Inflammatory macrophage treated with lipopolysaccharide for 1 hour (primary cell): ENCODE results near the gene NCOR1.
"Not testable (repeated sequence)": the region's sequence is repeated elsewhere in the genome, so short reads cannot be mapped to it uniquely, and the experiment has no call there.

Source experiments
- DNase-seq, 2 donors: peaks; one replicate each; pipeline ENCODE4 v3.0.0-alpha.2; 2020 to 2022

NCOR1 gene

DNA sequence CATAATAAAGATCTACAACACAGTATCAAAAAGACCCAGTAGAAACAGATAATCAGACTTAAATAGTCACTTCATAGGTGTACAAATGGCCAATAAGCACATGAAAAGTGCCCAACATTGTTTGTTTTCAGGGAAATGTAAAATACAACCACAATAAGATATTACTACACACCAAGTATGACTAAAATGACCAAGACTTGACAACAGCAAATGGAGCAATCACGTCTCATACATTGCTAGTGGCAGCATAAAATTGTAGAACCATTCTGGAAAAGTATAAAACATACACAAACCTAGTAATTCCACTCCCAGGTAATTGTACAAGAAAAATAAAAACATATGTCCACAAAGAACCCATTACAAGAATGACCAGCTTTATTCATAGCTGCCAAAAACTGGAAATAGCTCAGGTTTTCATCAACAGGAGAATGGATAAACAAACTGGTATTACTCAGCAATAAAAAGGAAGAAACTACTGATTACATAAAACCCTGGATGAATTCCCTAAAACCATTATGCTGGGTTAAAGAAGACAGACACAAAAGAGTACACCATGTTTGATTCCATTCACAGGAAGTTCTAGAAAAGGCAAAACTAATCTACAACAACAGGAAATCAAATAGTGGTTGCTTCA, 130.2 kb downstream of the NCOR1 start:
- peak; percentile 11 to 16 for DNase-seq

DNA sequence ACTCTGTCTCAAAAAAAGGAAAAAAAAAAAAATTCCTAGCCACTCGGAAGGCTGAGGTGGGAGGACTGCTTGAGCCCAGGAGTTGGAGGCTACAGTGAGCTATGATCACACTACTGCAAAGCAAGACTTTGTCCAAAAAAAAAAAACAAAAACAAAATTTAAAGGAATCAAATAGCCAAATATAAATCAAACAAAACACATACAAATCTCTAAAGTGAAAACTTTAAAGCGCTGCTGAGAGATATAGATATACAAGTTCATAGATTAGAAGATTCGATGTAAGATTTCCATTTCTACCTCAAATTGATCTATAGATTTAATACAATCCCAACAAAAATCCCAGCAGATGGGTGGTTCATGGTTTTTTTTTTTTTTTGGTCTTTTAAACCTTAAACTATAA, 132.1 kb downstream of the NCOR1 start:
- DNase-seq: no peak

DNA sequence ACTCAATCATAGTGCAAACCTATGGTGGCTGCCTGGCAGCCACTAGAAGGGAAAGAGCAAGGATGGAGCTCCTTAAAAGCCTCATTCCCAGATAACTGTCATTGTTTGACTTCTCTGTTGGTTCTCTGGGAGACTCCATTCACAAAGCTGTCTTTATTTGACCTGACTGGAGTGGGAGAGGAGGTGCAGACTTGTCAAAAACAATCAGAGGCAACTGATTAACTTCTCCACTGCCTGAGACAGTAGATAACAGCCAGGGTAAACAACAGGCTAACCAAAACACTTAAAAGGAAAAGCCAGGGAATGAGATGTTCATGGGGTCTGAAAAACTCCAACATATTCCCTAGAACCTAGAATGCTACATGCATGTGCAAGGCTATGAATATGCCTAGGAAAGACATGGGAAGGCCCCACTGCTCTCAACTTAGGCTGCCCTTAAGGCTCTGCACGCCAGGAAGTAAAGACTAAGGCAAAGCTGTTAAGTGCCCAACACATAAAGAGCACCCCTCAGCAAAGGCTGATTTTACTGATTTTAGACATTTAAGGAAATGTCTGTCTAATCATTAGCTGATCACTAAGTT, 133.7 kb downstream of the NCOR1 start:
- no peak for DNase-seq

DNA sequence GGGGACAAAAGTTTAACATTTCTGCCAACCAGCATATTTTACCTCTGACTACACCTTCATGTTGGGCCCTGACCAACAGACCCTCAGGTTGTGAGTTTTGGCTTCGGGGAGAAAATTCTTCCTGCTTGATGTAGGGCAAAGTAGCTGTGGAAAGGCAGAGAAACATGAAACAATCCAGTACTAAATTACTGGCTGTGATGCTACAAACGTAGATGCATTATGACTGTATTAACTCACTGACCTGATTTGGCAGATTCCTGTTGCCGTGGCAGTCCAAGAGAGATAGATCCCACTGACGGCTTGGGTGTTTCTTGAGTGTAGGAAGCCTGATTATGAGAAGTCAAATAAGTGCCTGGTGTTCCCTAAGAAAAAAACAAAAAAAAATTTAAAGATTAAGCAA, 135.0 kb downstream of the NCOR1 start:
- DNase-seq: no peak

DNA sequence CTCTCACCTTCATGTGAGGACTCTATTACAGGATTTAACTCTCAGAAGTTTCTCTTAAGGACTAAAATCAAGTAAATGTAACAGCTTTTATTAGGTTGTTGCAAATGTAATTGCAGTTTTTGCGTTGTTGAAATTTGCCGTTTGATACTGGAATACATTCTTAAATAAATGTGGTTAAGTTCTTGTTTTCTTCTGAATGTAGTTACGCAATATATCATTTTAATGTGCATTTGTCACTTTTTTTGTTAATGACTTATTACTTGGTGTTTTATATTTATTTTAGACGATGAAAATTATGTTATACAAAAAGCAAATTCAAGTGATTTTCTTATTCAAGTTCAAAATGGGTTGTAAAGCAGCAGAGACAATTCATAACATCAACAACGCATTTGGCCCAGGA, 139.4 kb downstream of the NCOR1 start:
- DNase-seq: no peak

DNA sequence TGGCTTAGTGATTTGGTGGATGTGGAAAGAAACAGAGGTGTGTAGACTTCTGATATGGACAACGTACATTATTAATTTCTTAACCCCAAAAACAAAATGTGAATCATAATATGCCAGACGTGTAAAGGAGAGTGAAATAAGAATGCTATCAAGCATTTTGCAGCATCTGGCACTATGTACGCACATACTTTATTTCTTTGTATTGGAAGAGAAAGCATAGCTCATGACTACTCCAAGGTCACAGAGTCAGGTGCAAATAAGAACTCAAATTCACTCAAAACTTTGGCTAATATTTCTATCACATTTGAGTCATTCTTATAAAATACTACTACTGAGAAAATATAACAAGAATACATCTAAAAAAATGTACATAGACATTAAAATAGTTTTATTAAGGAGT, 140.9 kb downstream of the NCOR1 start:
- DNase-seq: no peak

DNA sequence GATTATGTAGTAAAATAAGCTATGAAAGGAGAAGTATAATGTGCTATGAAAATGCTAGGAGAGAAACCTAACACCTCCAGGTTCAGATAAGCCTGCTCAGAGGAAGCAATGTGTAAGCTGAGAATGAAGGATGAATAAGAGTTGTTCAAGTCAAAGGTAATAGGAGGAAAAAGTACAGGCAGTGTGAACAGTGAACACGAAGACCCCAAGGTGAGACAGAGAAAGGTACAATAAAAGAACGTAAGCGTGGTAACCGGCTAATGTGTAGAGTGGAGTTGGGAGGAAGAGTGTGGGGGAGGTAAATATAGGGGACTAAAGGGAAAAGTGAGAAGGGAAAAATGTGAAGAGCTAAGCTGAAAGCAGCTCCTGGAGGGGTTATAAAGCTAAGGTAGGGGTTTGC, 141.5 kb downstream of the NCOR1 start:
- no peak for DNase-seq

DNA sequence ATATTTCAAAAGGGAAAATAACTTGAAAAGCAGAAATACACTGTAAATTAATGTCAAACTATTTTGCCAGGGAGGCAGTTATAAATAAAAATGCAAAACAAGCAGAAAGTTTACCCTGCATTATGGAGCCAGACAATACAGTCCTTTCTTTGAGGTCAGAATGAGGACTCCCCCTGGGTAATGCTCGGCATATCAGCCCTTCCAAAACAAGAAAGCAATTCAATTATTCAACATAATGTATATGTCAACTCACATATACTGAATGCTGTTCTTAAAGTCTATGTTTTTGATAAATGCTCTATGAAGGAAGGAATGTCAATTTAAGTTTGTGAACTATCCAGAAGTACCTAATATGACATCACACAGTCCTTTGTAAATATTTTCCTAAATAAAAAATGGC, 143.3 kb downstream of the NCOR1 start:
- DNase-seq: no peak

DNA sequence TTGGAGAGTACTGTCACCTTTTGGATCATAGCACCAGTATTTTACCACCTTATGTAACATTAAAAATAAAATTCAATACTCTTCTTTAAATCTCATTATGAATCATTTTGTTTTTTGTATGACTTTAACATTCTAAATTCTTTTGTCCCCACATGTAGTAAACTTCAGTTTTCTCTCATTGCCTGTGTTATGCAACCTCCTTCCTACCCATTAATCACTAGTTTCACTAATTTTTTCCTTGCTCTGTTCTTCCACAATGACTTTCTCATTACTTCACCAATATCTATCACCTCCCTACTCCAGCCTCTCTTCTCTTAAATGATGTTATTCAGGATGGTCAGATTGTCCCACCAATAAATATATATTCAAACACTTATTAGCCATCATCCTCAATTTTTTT, 147.0 kb downstream of the NCOR1 start:
- no peak for DNase-seq

DNA sequence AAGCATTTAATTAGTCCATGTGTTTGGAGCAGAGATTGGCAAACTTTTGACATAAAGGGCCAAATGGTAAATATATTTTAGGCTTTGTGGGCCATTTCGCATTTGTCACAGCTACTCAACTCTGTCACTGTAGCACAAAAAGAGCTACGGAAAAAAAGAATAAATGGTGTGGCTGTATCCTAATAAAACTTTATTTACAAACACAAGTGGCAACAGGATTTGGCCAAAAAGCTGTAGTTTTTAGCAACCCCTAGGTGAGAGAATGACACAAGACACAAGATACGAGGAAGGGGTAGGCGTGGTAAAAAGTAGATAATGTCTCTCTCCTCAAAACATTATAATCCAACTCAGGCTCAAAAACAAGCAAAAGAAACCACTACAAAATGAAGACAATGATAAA, 149.2 kb downstream of the NCOR1 start:
- no peak for DNase-seq

DNA sequence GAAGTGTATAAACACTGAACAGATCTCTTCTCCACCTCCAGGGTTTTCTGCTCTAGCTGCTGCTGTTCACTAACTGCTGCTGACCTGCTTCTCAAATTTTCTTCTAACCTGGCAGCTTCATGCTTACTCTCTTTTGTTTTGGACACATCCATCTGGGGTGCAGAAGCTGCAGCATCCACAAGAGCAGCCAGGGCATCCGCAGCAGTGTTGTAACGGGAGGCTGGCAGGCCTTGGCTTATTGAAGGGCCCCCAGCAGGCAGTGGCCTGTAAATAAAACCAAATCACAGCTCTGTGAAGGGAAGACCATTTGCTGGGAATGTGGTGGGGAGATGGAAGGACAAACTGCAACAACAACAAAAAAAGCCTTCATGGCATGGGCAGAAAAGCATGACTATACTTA, 153.7 kb downstream of the NCOR1 start:
- no peak for DNase-seq

DNA sequence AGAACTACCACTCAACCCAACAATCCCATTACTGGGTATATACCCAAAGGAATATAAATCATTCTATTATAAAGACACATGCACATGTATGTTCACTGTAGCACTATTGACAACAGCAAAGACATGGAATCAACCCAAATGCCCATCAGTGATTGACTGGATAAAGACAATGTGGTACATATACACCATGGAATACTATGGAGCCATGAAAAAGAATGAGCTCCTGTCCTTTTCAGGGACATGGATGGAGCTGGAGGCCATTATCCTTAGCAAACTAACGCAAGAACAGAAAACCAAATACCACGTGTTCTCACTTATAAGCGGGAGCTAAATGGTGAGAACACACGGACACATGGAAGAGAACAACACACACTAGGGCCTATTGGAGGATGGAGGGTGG, 160.2 kb downstream of the NCOR1 start:
- DNase-seq: not testable (repeated sequence)

DNA sequence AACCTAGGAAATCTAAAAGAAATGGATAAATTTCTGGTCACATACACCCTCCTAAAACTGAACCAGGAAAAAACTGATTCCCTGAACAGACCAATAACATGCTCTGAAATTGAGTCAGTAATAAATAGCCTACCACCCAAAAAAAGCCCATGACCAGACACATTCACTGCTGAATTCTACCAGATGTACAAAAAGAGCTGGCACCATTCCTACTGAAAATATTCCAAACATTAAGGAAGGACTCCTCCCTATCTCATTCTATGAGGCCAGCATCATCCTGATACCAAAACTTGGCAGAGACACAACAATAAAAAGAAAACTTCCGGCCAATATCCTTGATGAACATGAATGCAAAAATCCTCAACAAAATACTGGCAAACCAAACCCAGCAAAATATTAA, 162.8 kb downstream of the NCOR1 start:
- no peak for DNase-seq

DNA sequence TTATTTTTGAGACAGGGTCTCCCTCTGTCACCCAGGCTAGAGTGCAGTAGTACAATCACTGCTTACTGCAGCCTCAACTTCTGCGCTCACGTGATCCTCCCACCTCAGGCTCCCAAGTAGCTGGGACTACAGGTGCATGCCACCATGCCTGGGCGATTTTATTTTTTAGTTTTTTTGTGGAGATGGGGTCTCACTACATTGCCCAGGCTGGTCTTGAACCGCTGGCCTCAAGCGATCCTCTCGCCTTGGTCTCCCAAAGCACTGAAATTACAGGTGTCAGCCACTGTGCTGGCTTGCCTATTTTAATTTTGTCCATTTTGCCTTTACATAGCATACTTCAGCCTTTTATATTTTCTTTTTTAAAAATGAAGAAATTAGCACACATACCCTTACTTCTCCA, 164.5 kb downstream of the NCOR1 start:
- DNase-seq: no peak

DNA sequence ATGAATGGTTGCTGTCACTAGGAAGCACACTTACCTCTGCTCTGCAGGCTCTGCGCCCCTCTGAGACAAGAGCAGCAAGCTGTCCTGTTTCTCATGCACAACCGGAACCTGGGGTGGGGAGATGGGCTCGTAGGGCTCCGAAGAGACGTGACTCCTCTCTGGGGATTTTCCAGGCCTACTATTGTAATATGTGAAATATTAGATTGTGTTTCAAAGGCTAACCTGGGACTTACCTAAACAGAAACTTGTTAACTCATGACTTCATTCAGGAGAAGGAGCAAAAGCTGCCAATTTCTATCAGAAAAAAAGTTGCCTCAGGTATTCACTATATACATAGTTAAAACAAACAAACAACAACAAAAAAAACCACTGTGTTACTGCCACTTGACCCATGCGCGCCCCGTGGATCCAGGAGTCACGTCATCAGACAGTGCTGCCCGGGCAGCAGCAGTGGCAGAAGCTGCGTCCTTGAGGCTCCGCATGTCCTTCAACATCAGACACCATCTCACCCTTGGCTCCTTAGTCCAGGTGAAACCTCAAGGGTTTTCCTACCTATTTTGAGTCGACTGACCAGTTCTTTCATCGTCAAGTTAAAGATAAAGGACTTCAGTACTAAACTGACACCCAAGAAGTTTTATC, 166.4 kb downstream of the NCOR1 start:
- DNase-seq: no peak

DNA sequence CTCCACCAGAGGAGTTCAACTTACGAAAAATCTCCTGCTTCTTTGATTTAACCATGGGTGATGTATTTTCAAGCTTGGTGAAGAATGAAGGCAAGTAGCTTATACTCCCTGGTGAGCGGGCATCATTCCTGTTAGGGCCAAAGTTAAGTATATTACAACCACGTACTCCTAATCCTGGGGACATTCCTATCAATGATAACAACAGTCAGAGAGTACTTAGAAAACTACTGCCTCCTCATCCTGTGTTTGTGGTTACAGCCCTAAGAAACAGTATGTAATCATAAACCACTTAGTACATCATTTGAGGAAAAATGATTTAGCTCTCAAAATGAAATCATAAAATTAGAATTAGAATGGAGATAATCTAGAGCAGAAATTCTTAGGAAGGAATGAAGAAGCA, 168.4 kb downstream of the NCOR1 start:
- no peak for DNase-seq

DNA sequence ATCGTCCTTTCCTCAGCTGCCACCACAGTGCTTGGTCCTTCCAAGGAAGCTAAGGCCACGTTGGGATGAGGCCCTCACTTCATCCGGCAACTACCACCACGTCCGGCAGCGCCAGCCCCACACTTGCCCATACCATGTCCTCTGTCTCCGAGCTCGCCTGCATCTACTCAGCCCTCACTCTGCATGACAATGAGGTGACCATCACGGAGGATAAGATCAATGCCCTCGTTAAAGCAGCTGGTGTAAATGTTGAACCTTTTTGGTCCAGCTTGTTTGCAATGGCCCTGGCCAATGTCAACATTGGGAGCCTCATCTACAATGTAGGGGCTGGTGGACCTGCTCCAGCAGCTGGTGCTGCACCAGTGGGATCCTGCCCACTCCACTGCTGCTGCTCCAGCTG, 170.8 kb downstream of the NCOR1 start:
- DNase-seq: no peak

DNA sequence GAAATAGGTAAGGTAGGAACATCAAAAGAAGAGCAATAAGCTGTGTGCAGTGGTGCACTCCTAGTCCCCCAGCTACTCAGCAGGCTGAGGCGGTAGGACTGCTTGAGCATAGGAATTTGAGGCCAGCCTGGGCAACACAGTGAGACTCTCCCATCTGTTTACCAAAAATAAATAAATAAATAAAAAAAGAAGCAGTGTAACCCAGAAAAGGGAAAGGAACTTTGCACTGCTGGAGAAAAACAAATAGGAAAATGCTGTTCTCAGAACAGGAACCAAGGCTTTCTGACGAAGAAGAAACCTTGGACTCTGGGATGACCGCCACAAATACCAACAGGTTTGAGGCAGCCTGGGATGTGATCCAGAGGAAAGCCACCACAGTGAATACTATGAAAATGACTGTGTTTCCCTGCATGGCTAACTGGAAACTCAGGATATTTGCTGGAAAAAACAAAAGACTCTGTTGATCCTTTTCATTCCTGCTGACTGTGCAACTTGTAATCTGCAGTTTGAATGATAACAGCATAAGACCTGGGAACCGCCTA, 174.6 kb downstream of the NCOR1 start:
- DNase-seq: no peak

DNA sequence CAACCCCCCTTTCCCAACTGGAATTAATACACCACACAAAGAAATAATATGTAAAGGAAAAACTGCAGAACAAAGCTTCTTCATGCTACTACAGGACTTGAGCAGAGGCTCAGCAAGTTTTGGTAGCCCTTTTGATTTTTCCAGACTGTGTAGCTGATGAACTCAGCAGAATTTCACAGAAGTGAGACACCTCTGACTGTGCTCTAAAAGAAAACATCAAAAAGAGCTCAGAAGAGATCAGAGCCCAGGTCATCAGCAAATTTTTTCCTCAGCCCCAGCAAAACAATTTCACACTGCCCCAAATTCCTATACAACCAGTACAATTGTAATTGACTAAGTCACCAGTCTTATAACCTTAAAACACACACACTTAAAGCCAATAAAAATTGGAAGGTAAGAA, 177.7 kb downstream of the NCOR1 start:
- no peak for DNase-seq

DNA sequence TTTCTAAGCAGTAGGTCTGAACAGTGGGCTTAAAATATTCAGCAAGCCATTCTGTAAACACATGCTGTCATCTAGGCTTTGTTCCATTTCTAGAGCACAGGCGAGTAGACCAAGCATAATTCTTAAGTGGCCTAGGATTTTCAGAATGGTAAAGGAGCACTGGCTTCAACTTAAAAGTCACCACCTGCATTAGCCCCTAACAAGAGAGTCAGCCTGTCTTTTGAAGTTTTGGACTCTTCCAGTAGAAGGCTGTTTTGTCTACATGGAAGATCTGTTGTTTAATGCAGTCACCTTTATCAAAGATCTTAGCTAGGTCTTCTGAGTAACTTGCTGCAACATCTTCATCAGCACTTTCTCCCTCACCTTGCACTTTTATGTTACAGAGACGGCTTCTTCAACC, 179.1 kb downstream of the NCOR1 start:
- no peak for DNase-seq

DNA sequence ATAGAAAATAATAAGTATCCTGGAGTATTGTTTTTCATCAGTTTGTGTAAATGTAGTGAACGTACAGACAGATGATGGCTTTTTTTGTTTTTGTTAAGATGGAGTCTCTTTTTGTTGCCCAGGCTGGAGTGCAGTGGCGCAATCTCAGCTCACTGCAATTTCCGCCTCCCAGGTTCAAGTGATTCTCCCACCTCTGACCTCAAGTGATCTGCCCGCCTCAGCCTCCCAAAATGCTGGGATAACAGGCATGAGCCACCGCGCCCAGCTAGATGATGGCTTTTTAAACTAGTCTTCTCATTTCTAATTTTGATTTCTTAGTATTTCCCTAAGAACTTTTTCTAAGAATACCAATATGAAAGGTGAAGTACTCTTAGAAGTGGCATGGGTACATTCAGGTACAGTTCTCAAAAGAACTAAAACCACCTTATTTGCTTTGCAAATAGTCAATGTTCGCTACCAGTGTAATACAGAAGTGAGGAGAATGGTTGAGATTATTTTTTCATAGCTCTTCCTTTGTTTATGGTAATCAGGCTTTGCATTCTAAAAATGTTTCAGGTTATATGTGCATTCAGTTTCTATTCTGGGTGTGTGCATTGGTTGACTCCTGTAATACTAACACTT, 181.5 kb downstream of the NCOR1 start:
- DNase-seq: no peak

DNA sequence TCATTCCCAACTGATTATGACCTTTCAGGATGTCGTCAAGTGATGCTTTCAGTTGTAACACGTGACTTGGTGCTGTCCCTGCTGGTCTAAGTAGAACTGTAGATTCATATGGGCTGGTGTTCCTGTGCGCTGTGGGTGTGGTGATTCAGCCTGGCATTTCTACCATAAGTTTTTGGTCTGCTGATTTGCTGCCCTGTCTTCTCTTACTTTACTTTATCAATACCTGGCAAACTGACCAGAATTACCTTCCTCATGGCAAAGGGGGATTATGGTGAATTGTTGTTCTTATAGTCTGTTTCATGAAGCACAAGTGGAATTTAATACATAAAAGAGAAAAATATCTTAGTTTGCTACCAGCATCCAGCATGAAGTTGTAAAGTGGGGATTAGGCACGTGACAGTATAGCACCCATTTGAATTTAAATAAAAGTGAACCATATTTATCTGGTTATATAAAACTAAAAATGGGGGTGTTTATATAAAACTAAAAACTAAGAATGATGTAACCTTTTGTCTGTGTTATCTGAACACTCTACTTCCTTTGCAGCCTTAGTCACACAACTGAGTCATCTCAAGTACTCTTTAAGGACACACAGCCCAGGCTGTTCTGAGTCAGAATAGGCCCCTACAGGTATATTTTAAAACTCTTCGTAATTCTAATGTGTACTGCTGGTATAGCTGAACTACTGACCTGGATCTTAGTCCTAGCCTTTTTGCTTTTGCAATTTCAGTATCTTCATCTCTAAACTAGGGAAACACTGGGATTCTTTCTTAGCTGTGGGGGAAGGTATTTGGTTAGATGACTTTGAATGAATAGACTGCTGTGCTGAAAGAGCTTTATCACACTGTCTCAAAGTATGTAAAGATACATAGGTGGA, 187.4 kb downstream of the NCOR1 start:
- peak; percentile 25 to 65 for DNase-seq

DNA sequence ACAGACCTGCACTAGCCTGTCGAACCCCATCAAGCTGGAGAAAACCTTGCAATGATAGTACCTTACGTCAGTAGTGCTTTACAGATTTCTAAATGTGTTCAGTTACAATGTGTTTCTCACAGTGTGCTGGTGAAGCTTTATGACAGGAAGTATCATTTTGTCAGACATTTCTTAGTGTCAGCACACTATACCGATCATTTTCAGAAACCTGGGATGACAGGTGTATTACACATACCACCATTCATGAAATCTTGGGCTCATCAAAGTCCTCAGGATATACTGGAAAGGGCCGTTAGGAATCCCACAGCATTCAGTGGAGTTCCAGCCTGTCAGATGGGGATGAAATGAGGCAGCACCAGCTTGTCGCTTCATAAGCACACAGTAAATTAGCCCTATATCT, 188.4 kb downstream of the NCOR1 start:
- DNase-seq: no peak
